ENCODE results near the gene DDR2. TPM values are rescaled to one million over a fixed set of nuclear protein-coding genes. Genes with fewer than 3 reads are reported as not detected.

The DDR2 gene
- total and polyA plus RNA-seq, 12 donors, result 5.1 to 32.0 (median 20.8) TPM

- intact Hi-C loops (cut with DNase I), result loop anchor here in 2 of 10 donors (5.0 to 10.0 kb wide), 2 partner anchors 95 to 533 kb away; no protein-coding TSS in a partner anchor
- ATAC-seq, result peak in 1 of 8 donors; percentile 11
- H3K4me1 ChIP-seq, result peaks cover 0 to 24% (median 12%) of the 10 kb centered on the region in 9 donors
- H3K9me3 ChIP-seq, result no peaks in the 10 kb centered on the region
- H3K4me3 ChIP-seq, result no peak overlapping the region
- TF ChIP-seq CTCF (IDR thresholded peaks at IDR 0.05), result no peak
- no peaks in the 10 kb centered on the region for H3K27me3 ChIP-seq
- peak overlapping the region in 7 of 10 donors; percentile 3 to 72 (median 51) for H3K27ac ChIP-seq
- DNase-seq, result no peak
- no peaks in the 10 kb centered on the region for H3K36me3 ChIP-seq
These were observed 99.8 kb downstream of the DDR2 start for GRCh38 chr1:162732094-162732493.

DNA sequence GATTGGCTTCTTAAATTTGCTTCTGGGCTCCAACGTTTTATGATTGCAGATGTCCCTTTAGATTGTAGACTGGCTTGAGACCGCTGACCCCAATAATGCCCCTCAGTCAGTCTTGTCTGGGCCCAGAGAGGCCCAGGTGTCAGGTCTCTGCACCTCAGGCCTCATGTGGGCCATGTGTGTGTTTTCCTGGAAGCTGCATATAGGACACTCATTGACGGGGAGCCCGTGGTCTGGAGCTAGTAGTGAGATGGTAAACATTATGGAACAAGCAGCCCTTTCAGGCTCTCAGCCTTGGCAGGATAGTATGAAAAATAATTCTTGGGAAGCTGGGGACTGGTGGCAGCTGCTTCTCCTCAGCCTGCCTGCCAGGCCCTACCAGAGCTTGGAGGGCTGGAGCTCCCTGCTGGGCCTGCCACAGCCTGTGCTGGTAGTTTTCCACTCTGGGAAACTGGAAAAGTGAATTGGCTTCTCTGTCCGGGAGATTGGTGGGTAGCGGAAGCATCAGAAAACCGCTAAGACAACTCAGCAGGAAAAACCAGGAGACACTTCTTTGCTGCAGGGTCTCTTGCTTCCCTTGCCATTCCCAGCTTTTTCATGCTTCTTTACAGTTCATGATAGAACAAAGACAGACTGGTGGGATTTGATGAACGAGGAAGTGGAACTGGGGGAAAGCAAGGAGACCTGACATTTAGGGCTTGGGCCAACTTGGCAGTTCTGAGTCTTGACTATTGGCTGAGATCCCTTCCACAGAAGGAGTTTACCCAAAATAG lies 100.5 kb downstream of the DDR2 start:
- ATAC-seq (peak; percentile 75 to 92 (median 86)), DNase-seq (peak; percentile 21 to 64)
- WGBS, 2 donors, result 63 to 67% methylated on average over 8 of the region's 8 CpGs
- peaks cover 0 to 24% (median 12%) of the 10 kb centered on the region in 9 donors for H3K4me1 ChIP-seq
- H3K4me3 ChIP-seq, result no peak overlapping the region
- intact Hi-C loops (cut with DNase I), result loop anchor here in 2 of 10 donors (5.0 to 10.0 kb wide), 2 partner anchors 95 to 532 kb away; no protein-coding TSS in a partner anchor
- H3K27ac ChIP-seq, result peak overlapping the region; percentile 3 to 76 (median 48)
- H3K9me3 ChIP-seq, result no peaks in the 10 kb centered on the region
- TF ChIP-seq CTCF (IDR thresholded peaks at IDR 0.05), result no peak
- H3K27me3 ChIP-seq, result no peaks in the 10 kb centered on the region
- H3K36me3 ChIP-seq, result no peaks in the 10 kb centered on the region

DNA sequence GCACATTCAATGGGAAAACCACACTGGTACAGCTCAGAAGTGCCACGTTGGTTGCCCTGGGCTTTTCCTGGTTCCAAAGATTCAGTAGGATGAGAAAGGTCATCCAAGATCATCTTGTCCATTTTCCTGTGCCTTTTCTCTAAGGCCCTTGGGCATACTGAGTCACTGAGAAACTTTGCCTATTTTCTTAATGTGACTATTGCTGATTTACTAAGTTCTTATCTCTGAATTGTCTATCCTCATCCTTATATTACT lies 101.0 kb downstream of the DDR2 start:
- no peak overlapping the region for H3K4me3 ChIP-seq
- peaks cover 0 to 24% (median 12%) of the 10 kb centered on the region in 9 donors for H3K4me1 ChIP-seq
- no peaks in the 10 kb centered on the region for H3K27me3 ChIP-seq
- peak overlapping the region; percentile 3 to 76 (median 48) for H3K27ac ChIP-seq
- ATAC-seq (peak in 1 of 8 donors; percentile 18), DNase-seq (no peak)
- WGBS, 2 donors, result 23 to 26% methylated on average over 1 of the region's 1 CpG
- no peaks in the 10 kb centered on the region for H3K9me3 ChIP-seq
- intact Hi-C loops (cut with DNase I), result loop anchor here in 2 of 10 donors (5.0 to 10.0 kb wide), 2 partner anchors 96 to 532 kb away; no protein-coding TSS in a partner anchor
- no peak for TF ChIP-seq CTCF (IDR thresholded peaks at IDR 0.05)
- no peaks in the 10 kb centered on the region for H3K36me3 ChIP-seq

DNA sequence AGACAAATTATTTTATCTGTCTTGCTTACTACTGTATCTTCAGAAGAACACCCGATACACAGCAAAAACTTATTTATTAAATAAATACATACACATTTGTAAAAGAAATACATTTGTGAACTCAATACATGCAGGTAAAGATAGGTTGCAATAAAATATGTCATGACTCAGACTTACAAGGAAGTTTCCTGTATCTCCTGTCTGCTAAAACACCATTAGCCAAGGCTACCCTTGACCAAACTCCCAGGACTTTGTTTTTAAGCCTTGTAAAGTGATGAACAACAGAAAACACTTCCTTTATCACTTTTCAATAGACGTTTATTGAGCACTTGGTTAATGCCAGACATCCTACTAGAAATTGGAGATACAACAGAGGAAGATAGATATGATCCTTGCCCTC lies 101.8 kb downstream of the DDR2 start:
- WGBS, 2 donors, result 74% methylated on average over 2 of the region's 2 CpGs
- Histone ChIP-seq H3K4me3 (no peak overlapping the region), H3K4me1 (peaks cover 0 to 24% (median 12%) of the 10 kb centered on the region in 9 donors), H3K27ac (peak overlapping the region in 2 of 10 donors; percentile 72 to 76), H3K27me3 (no peaks in the 10 kb centered on the region), H3K36me3 (no peaks in the 10 kb centered on the region), H3K9me3 (no peaks in the 10 kb centered on the region)
- TF ChIP-seq CTCF (IDR thresholded peaks at IDR 0.05), result no peak
- no peak for DNase-seq
- intact Hi-C loops (cut with DNase I), result loop anchor here in 2 of 10 donors (5.0 to 10.0 kb wide), 2 partner anchors 97 to 531 kb away; no protein-coding TSS in a partner anchor
- no peak for ATAC-seq
